A549 (cell line): ENCODE measurements around the gene ALDH3B2.

Source experiments
- CBX8 ChIP-seq: fragments of 200-600 bp; sonication (generic); IDR thresholded peaks from 2 replicates; pipeline ENCODE4 v1.6.1; 2016
- CHD2 ChIP-seq: fragments of 150-350 bp; IDR thresholded peaks from 2 replicates; pipeline ENCODE4 v1.6.1; 2014; ENCODE audit warnings: low read length; ENCODE audit not compliant: partially characterized antibody
- CTCF ChIP-seq: fragments of >200 bp; sonication (Bioruptor Twin); formaldehyde crosslinking; IDR thresholded peaks from 3 replicates; pipeline ENCODE4 v1.5.1; 2016
- GATA3 ChIP-seq: IDR thresholded peaks from 2 replicates; pipeline ENCODE4 v1.6.1; 2012; ENCODE audit warnings: borderline replicate concordance
- MAFK ChIP-seq: fragments of 450-650 bp; IDR thresholded peaks from 2 replicates; pipeline ENCODE4 v1.6.1; 2014; ENCODE audit not compliant: partially characterized antibody
- PBX3 ChIP-seq: IDR thresholded peaks from 2 replicates; pipeline ENCODE4 v1.6.1; 2012
- RCOR1 ChIP-seq: fragments of 150-350 bp; IDR thresholded peaks from 2 replicates; pipeline ENCODE4 v1.6.1; 2014; ENCODE audit warnings: antibody characterized with exemption, low read length, low read depth
- ZFP36 ChIP-seq: fragments of 450-650 bp; IDR thresholded peaks from 2 replicates; pipeline ENCODE4 v1.6.1; 2014; ENCODE audit warnings: borderline replicate concordance; ENCODE audit not compliant: partially characterized antibody

GRCh38 chr11:67665541-67666302 is 8.7 kb downstream of the ALDH3B2 start:
- peak; percentile 34; the same call in 1 of the 3 replicates for TF ChIP-seq CTCF
- TF ChIP-seq CHD2 = no peak
- no peak for TF ChIP-seq ZFP36
- no peak for TF ChIP-seq MAFK
- no peak for TF ChIP-seq CBX8
- no peak for TF ChIP-seq GATA3
- no peak for TF ChIP-seq PBX3
- TF ChIP-seq RCOR1 = no peak
